ENCODE measurements around the gene THBS4. TPM values are rescaled to one million over a fixed set of nuclear protein-coding genes. Genes with fewer than 3 reads are reported as not detected.

The THBS4 gene
- total RNA-seq, 1 donor: 0.36 TPM

- H2AFZ ChIP-seq (ENCODE audit: low read length): no peak overlapping the region
- peak overlapping the region; percentile 36 for H3K4me2 ChIP-seq (ENCODE audit: insufficient read depth, low read length)
- no peak for DNase-seq (ENCODE audit: insufficient read length, low spot score, missing footprints)
- no peaks in the 10 kb centered on the region for H3K79me2 ChIP-seq (ENCODE audit: insufficient read depth, low read length)
- H3K4me3 ChIP-seq (ENCODE audit: insufficient read depth, low read length): no peak overlapping the region
- no peaks in the 10 kb centered on the region for H3K9me3 ChIP-seq (ENCODE audit: low read depth, low read length)
- TF ChIP-seq CTCF (IDR thresholded peaks at IDR 0.05; ENCODE audit: extremely low read depth, low read depth, low read length): no peak
- no peak overlapping the region for H3K27ac ChIP-seq (ENCODE audit: low read depth, low read length)
- H3K4me1 ChIP-seq (ENCODE audit: insufficient read depth, low read length): peaks cover 28% of the 10 kb centered on the region
- peaks cover 7% of the 10 kb centered on the region for H3K27me3 ChIP-seq (ENCODE audit: insufficient read depth, low read length)
- no peaks in the 10 kb centered on the region for H3K36me3 ChIP-seq (ENCODE audit: insufficient read depth, low read length)
- H4K20me1 ChIP-seq (ENCODE audit: insufficient read depth, low read length): no peaks in the 10 kb centered on the region
Measured at GRCh38 chr5:80059354-80059980, 24.3 kb downstream of the THBS4 start.

GRCh38 chr5:80060966-80061365 lies 25.8 kb downstream of the THBS4 start:
- Histone ChIP-seq H4K20me1 (ENCODE audit: insufficient read depth, low read length) (no peaks in the 10 kb centered on the region), H3K4me3 (ENCODE audit: insufficient read depth, low read length) (no peak overlapping the region), H3K4me2 (ENCODE audit: insufficient read depth, low read length) (no peak overlapping the region), H3K36me3 (ENCODE audit: insufficient read depth, low read length) (no peaks in the 10 kb centered on the region), H3K27me3 (ENCODE audit: insufficient read depth, low read length) (peaks cover 10% of the 10 kb centered on the region), H3K4me1 (ENCODE audit: insufficient read depth, low read length) (peaks cover 29% of the 10 kb centered on the region), H3K79me2 (ENCODE audit: insufficient read depth, low read length) (no peaks in the 10 kb centered on the region), H2AFZ (ENCODE audit: low read length) (no peak overlapping the region), H3K27ac (ENCODE audit: low read depth, low read length) (no peak overlapping the region), H3K9me3 (ENCODE audit: low read depth, low read length) (no peaks in the 10 kb centered on the region)
- TF ChIP-seq CTCF (IDR thresholded peaks at IDR 0.05; ENCODE audit: extremely low read depth, low read depth, low read length): no peak
- peak; percentile 75 for DNase-seq (ENCODE audit: insufficient read length, low spot score, missing footprints)

- H3K4me2 ChIP-seq (ENCODE audit: insufficient read depth, low read length): no peak overlapping the region
- TF ChIP-seq CTCF (IDR thresholded peaks at IDR 0.05; ENCODE audit: extremely low read depth, low read depth, low read length): no peak
- no peak overlapping the region for H3K4me3 ChIP-seq (ENCODE audit: insufficient read depth, low read length)
- H2AFZ ChIP-seq (ENCODE audit: low read length): no peak overlapping the region
- peaks cover 29% of the 10 kb centered on the region for H3K4me1 ChIP-seq (ENCODE audit: insufficient read depth, low read length)
- no peak for DNase-seq (ENCODE audit: insufficient read length, low spot score, missing footprints)
- no peaks in the 10 kb centered on the region for H3K9me3 ChIP-seq (ENCODE audit: low read depth, low read length)
- peaks cover 11% of the 10 kb centered on the region for H3K27me3 ChIP-seq (ENCODE audit: insufficient read depth, low read length)
- H3K36me3 ChIP-seq (ENCODE audit: insufficient read depth, low read length): no peaks in the 10 kb centered on the region
- no peaks in the 10 kb centered on the region for H3K79me2 ChIP-seq (ENCODE audit: insufficient read depth, low read length)
- no peak overlapping the region for H3K27ac ChIP-seq (ENCODE audit: low read depth, low read length)
- no peaks in the 10 kb centered on the region for H4K20me1 ChIP-seq (ENCODE audit: insufficient read depth, low read length)
Measured at GRCh38 chr5:80061547-80061946, 26.4 kb downstream of the THBS4 start.

GRCh38 chr5:80064124-80064523 lies 29.0 kb downstream of the THBS4 start:
- no peak for TF ChIP-seq CTCF (IDR thresholded peaks at IDR 0.05; ENCODE audit: extremely low read depth, low read depth, low read length)
- Histone ChIP-seq H3K4me3 (ENCODE audit: insufficient read depth, low read length) (no peak overlapping the region), H3K9me3 (ENCODE audit: low read depth, low read length) (no peaks in the 10 kb centered on the region), H3K27ac (ENCODE audit: low read depth, low read length) (no peak overlapping the region), H2AFZ (ENCODE audit: low read length) (no peak overlapping the region), H3K79me2 (ENCODE audit: insufficient read depth, low read length) (no peaks in the 10 kb centered on the region), H3K27me3 (ENCODE audit: insufficient read depth, low read length) (peaks cover 10% of the 10 kb centered on the region), H3K4me1 (ENCODE audit: insufficient read depth, low read length) (peaks cover 15% of the 10 kb centered on the region), H3K36me3 (ENCODE audit: insufficient read depth, low read length) (no peaks in the 10 kb centered on the region), H3K4me2 (ENCODE audit: insufficient read depth, low read length) (peak overlapping the region; percentile 28), H4K20me1 (ENCODE audit: insufficient read depth, low read length) (no peaks in the 10 kb centered on the region)
- DNase-seq (ENCODE audit: insufficient read length, low spot score, missing footprints): no peak

All from osteoblast (primary cell).